Parathyroid adenoma (tissue), 2 donors: Measurements from ENCODE around the gene ZNF438.
"Not testable (repeated sequence)": the region's sequence is repeated elsewhere in the genome, so short reads cannot be mapped to it uniquely, and the experiment has no call there.

Experiments
- H2AFZ ChIP-seq: fragments of 300-600 bp; sonication (generic); one replicate; pipeline ENCODE4 v1.7.0; 2017; ENCODE audit warnings: antibody characterized with exemption, mild to moderate bottlenecking
- H3K27ac ChIP-seq: fragments of 300-600 bp; sonication (generic); one replicate; pipeline ENCODE4 v1.7.0; 2017
- H3K27me3 ChIP-seq: fragments of 300-600 bp; sonication (generic); one replicate; pipeline ENCODE4 v1.7.0; 2017; ENCODE audit warnings: low read length; ENCODE audit not compliant: control insufficient read depth, insufficient read depth
- H3K36me3 ChIP-seq: fragments of 300-600 bp; sonication (generic); one replicate; pipeline ENCODE4 v1.7.0; 2017; ENCODE audit warnings: low read length; ENCODE audit not compliant: control insufficient read depth, insufficient read depth
- H3K4me1 ChIP-seq: fragments of 300-600 bp; sonication (generic); one replicate; pipeline ENCODE4 v1.7.0; 2017; ENCODE audit warnings: control low read depth
- H3K4me2 ChIP-seq: fragments of 300-600 bp; sonication (generic); one replicate; pipeline ENCODE4 v1.7.0; 2017; ENCODE audit warnings: low read length
- H3K4me3 ChIP-seq: fragments of 300-600 bp; sonication (generic); one replicate; pipeline ENCODE4 v1.7.0; 2017; ENCODE audit warnings: low read depth, low read length
- H3K79me2 ChIP-seq: fragments of 300-600 bp; sonication (generic); one replicate; pipeline ENCODE4 v1.7.0; 2017; ENCODE audit warnings: control low read depth
- H3K9ac ChIP-seq: fragments of 300-600 bp; sonication (generic); one replicate; pipeline ENCODE4 v1.7.0; 2017; ENCODE audit warnings: mild to moderate bottlenecking
- H3K9me3 ChIP-seq: fragments of 300-600 bp; sonication (generic); one replicate; pipeline ENCODE4 v1.7.0; 2017; ENCODE audit warnings: low read length; ENCODE audit not compliant: control insufficient read depth
- CTCF ChIP-seq: fragments of 300-600 bp; sonication (generic); IDR thresholded peaks from one replicate; pipeline ENCODE4 v1.7.0; 2017; ENCODE audit warnings: antibody characterized with exemption, mild to moderate bottlenecking
- donor health status: primary hyperparathyroidism.

ZNF438 gene

GRCh38 chr10:30963992-30964930 is 67.4 kb downstream of the ZNF438 start:
- H3K27me3 ChIP-seq, result no peaks in the 10 kb centered on the region
- H3K27ac ChIP-seq, result no peak overlapping the region
- H3K36me3 ChIP-seq, result no peaks in the 10 kb centered on the region
- H3K79me2 ChIP-seq, result no peaks in the 10 kb centered on the region
- H3K9ac ChIP-seq, result no peak overlapping the region
- no peak overlapping the region for H3K4me3 ChIP-seq
- H2AFZ ChIP-seq, result no peak overlapping the region
- H3K4me1 ChIP-seq, result no peaks in the 10 kb centered on the region
- H3K4me2 ChIP-seq, result no peak overlapping the region
- H3K9me3 ChIP-seq, result no peaks in the 10 kb centered on the region
- no peak for TF ChIP-seq CTCF

- Histone ChIP-seq H3K27ac (no peak overlapping the region), H3K36me3 (no peaks in the 10 kb centered on the region), H3K79me2 (no peaks in the 10 kb centered on the region), H3K9me3 (no peaks in the 10 kb centered on the region), H3K4me1 (no peaks in the 10 kb centered on the region), H2AFZ (no peak overlapping the region), H3K4me2 (no peak overlapping the region), H3K4me3 (no peak overlapping the region), H3K27me3 (no peaks in the 10 kb centered on the region), H3K9ac (no peak overlapping the region)
- TF ChIP-seq CTCF, result no peak
These were observed 69.1 kb downstream of the ZNF438 start for GRCh38 chr10:30962522-30962921.

GRCh38 chr10:30959836-30960210 is 71.8 kb downstream of the ZNF438 start:
- Histone ChIP-seq H3K4me2 (no peak overlapping the region), H3K9me3 (no peaks in the 10 kb centered on the region), H3K36me3 (no peaks in the 10 kb centered on the region), H3K4me1 (no peaks in the 10 kb centered on the region), H3K27ac (no peak overlapping the region), H3K9ac (no peak overlapping the region), H3K27me3 (no peaks in the 10 kb centered on the region), H2AFZ (no peak overlapping the region), H3K4me3 (no peak overlapping the region), H3K79me2 (no peaks in the 10 kb centered on the region)
- TF ChIP-seq CTCF, result no peak

GRCh38 chr10:30949218-30949617 is 82.4 kb downstream of the ZNF438 start:
- not testable (repeated sequence) for H3K4me2 ChIP-seq, H3K36me3 ChIP-seq, H3K27ac ChIP-seq, H3K9ac ChIP-seq, H3K4me3 ChIP-seq, H3K4me1 ChIP-seq, H3K27me3 ChIP-seq, H2AFZ ChIP-seq, H3K9me3 ChIP-seq, H3K79me2 ChIP-seq

GRCh38 chr10:30944005-30944404 is 87.7 kb downstream of the ZNF438 start:
- Histone ChIP-seq H3K4me1 (no peaks in the 10 kb centered on the region), H2AFZ (no peak overlapping the region), H3K4me3 (no peak overlapping the region), H3K9ac (no peak overlapping the region), H3K79me2 (no peaks in the 10 kb centered on the region), H3K36me3 (no peaks in the 10 kb centered on the region), H3K27me3 (no peaks in the 10 kb centered on the region), H3K4me2 (no peak overlapping the region), H3K9me3 (no peaks in the 10 kb centered on the region), H3K27ac (no peak overlapping the region)
- no peak for TF ChIP-seq CTCF
